SK-N-MC (cell line): ENCODE data around the gene INTS15.

ENCODE experiments used
- EZH2 ChIP-seq: fragments of 200-600 bp; sonication (generic); IDR thresholded peaks from one replicate; pipeline ENCODE4 v1.6.1; 2017; ENCODE audit warnings: antibody characterized with exemption
- FOXP2 ChIP-seq: optimal IDR thresholded peaks from 2 replicates; pipeline ENCODE3; 2011; ENCODE audit warnings: mild to moderate bottlenecking, moderate library complexity; ENCODE audit not compliant: insufficient read depth; ENCODE audit errors: extremely low read length, control extremely low read depth
- POLR2AphosphoS5 ChIP-seq: IDR thresholded peaks from 2 replicates; pipeline ENCODE4 v1.6.1; 2012; ENCODE audit warnings: mild to moderate bottlenecking, low read depth, low read length, borderline replicate concordance

GRCh38 chr7:6614953-6615722, 25.3 kb downstream of the INTS15 start, which contains the start of gene ZNF853:
- TF ChIP-seq EZH2 (no peak), POLR2AphosphoS5 (no peak), FOXP2 (no peak)
